ENCODE data around the gene SOS1. TPM values are rescaled to one million over a fixed set of nuclear protein-coding genes. Genes with fewer than 3 reads are reported as not detected.

The SOS1 gene
- total and polyA plus RNA-seq, 2 donors (not counting 3 experiments of a cell fraction or from before 2014, with no cell fraction given), result 22.2 to 32.5 TPM

- Histone ChIP-seq H3K9me3 (replicated peaks; ENCODE audit: control insufficient read depth, insufficient read depth, low read length) (no peaks in the 10 kb centered on the region), H2AFZ (ENCODE audit: low read depth, low read length) (no peak overlapping the region), H3K36me3 (ENCODE audit: control insufficient read depth in 2 of 2, extremely low read depth in 1 of 2, insufficient read depth in 2 of 2, low read length in 2 of 2) (peaks cover 0 to 2% of the 10 kb centered on the region in 2 experiments), H3K4me3 (replicated peaks in 1 of 3; ENCODE audit: insufficient read depth in 1 of 3, low read depth in 1 of 3, low read length in 3 of 3) (no peak overlapping the region), H4K20me1 (replicated peaks; ENCODE audit: control insufficient read depth, extremely low read depth, insufficient read depth, low read length) (peaks cover 11% of the 10 kb centered on the region), H3K4me2 (ENCODE audit: insufficient read depth, low read length) (no peak overlapping the region), H3K79me2 (ENCODE audit: control insufficient read depth, insufficient read depth, low read length) (peaks cover 72% of the 10 kb centered on the region), H3K9me1 (replicated peaks; ENCODE audit: control insufficient read depth, extremely low read depth, insufficient read depth, low read length) (no peaks in the 10 kb centered on the region), H3K27me3 (ENCODE audit: control insufficient read depth in 2 of 2, insufficient read depth in 2 of 2, low read length in 2 of 2) (no peaks in the 10 kb centered on the region), H3K9ac (replicated peaks; ENCODE audit: extremely low read depth, insufficient read depth, low read length) (no peak overlapping the region), H3K4me1 (ENCODE audit: control insufficient read depth, extremely low read depth, insufficient read depth, low read length) (no peaks in the 10 kb centered on the region), H3K27ac (ENCODE audit: insufficient read depth, low read depth, low read length) (no peak overlapping the region)
- BruUV-seq (replicated peaks), result no TSS peak
- TF ChIP-seq POLR2AphosphoS5 (IDR thresholded peaks at IDR 0.05; ENCODE audit: insufficient read depth, low read depth, low read length), result no peak
- no peak for TF ChIP-seq POLR2A (IDR thresholded peaks at IDR 0.05; ENCODE audit: low read depth, low read length)
- TF ChIP-seq GATA2 (IDR thresholded peaks at IDR 0.05; ENCODE audit: insufficient read depth, insufficient read length, low read depth, low read length), result no peak
- TF ChIP-seq CTCF (IDR thresholded peaks at IDR 0.05; ENCODE audit: extremely low read depth in 1 of 2, insufficient read depth in 1 of 2, low read depth in 1 of 2, low read length in 2 of 2), result no peak
- no peak for TF ChIP-seq MAX (IDR thresholded peaks at IDR 0.05; ENCODE audit: insufficient read depth, insufficient read length)
- no peak for TF ChIP-seq MYC (IDR thresholded peaks at IDR 0.05; ENCODE audit: low read depth, low read length)
- no peak for TF ChIP-seq FOS (IDR thresholded peaks at IDR 0.05; ENCODE audit: borderline replicate concordance, insufficient read depth, low read length)
- TF ChIP-seq EZH2 (IDR thresholded peaks at IDR 0.05; ENCODE audit: borderline replicate concordance, low read depth, low read length, severe bottlenecking), result no peak
- TF ChIP-seq JUN (IDR thresholded peaks at IDR 0.05; ENCODE audit: borderline replicate concordance, insufficient read depth, insufficient read length, low read depth), result no peak
- POLR2A ChIA-PET, result no interaction called here
- no peak for DNase-seq (ENCODE audit: low read depth, low spot score)
- dilution Hi-C loops (cut with MboI; ENCODE audit: extremely low pct_ligation_motif_present, low sequenced_read_pairs) (no loop called here), intact Hi-C loops (cut with micrococcal nuclease) (no loop called here)
- CTCF ChIA-PET, result interaction anchor here (1.9 kb wide), 1 partner anchor 15 kb away, joined by 5 read pairs; no protein-coding TSS in a partner anchor
- no peak for FAIRE-seq
Observed at GRCh38 chr2:39109537-39109936, 11.3 kb downstream of the SOS1 start.
